OCI-M1 (cell line): Measurements from ENCODE around the gene PRAMEF33.
"Not testable (repeated sequence)": the region's sequence is repeated elsewhere in the genome, so short reads cannot be mapped to it uniquely, and the experiment has no call there.

Experiments used
- DNase-seq: peaks from one replicate; lab custom pipeline; 2025; lab: John Stamatoyannopoulos, UW

The PRAMEF33 gene, protein sequence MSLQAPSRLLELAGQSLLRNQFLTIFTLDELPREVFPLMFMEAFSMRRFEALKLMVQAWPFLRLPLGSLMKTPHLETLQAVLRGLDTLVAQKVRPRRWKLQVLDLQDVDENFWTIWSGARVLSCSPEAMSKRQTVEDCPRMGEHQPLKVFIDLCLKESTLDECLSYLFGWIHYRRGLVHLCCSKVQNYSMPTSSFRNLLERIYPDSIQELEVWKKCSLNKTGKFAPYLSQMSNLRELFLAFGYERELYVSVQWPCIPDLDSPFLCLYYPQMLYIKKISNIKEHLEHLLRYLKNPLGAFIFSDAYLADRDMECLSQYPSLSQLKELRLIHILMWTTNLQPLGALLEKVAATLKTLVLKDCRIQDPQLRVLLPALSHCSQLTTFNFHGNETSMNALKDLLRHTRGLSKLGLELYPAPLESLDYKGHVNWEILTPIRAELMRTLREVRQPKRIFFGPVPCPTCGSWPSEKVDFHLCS

GRCh38 chr1:13303239-13303638 is at the start of gene PRAMEF33:
TSS of gene PRAMEF33 (plus strand) at chr1:13303539. CDS start at chr1:13305955, 2,416 bp downstream.
- DNase-seq: not testable (repeated sequence)

DNA sequence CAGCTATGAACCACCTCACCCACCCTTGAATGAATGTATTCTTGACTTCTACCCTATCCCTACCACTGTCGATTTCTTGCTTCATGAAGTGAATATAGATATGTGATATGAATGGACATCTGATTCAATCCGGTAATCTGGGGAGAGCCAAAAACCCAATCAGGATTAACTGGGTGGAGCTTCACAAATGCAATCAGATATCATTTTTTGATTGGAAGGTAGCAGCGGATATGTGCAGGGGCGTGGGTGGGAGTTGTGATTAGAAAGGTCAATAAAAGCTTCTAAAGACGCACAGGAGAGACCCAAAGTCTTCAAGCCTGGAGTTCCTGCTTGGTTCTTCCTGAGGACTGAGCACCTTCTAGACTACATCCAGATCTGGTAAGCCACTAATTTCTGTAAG is 49.4 kb upstream of the PRAMEF33 start, which contains the start of gene PRAMEF5:
PRAMEF5 (plus strand) TSS at position 301 of the 400 bp plus-strand sequence. CDS start 5,071 bp downstream, outside the sequence.
- not testable (repeated sequence) for DNase-seq

DNA sequence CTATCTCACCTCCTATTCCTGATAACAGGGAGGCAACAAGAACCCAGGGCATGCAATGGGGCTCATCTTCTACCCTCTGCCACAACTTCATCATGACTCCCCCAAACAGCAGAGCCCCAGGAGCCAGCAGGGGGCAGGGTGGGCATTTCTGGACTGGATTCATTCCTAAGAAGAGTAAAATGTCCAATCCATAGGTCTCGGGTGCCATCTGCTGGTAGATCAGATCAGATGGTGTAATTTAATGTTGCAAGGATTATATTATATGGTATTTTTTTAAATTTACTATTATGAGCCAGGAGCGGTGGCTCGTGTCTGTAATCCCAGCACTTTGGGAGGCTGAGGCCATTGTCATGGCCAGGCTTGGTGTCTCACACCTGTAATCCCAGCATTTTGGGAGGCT is 38.2 kb upstream of the PRAMEF33 start:
- DNase-seq: not testable (repeated sequence)

DNA sequence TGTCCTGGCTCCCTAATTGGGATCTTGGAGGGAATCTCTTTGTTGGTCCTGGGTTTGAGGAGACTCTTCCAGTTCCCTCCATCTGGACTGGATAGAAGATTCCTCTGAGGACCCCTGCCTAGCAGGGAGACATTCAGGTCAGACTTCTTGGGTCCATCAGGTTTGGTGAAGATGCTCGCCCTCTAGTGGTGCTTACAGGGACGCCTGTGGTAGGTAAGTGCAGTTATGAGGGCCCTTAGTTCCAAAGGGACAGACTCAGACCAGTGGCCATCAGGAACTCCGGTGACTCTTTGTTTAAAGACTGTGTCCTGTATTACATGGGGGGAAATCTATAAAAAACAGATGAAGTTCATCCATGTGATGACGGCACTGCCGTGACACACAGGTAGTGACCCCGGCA is 26.3 kb upstream of the PRAMEF33 start:
- not testable (repeated sequence) for DNase-seq

DNA sequence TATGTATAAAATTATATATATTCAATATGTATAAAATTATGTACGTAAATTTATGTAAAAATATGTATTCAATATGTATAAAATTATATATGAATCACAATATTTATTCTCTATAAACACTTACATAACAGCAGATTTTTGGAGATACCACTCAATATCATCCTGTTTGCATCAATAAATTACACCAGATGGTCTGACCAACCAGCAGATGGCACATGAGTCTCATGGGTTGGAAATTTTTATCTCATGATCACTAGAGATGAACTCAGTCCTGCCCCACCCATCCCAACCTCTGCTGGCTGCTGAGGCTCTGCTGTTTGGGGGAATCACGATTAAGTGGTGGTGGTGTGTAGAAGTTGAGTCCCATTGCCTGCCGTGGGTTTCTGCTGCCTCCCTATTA is 23.7 kb upstream of the PRAMEF33 start:
- not testable (repeated sequence) for DNase-seq

- not testable (repeated sequence) for DNase-seq
Measured at GRCh38 chr1:13285037-13285436, 18.3 kb upstream of the PRAMEF33 start, which contains the start of gene PRAMEF8. TSS of gene PRAMEF8 (minus strand) at chr1:13285137. CDS start at chr1:13284091, 1,046 bp downstream.

DNA sequence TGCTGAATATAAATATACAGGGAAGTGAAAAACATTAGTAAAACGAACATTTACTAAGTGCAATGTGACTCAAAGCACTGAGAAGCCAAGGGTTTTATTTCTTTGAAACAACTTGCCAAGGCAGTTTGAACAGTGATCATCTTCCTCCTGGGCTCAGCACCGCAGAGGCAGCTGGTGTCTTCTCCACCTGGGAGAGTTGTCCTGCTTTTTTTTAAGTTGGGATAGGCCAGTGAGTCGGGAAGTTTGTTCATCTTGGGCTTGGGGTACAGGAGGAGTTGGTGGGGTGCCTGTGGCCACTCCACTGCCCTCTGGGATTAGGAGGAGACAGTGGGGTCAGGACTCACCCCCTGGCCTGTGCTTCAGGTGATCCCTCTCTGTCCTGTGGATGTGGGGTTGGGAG is 14.3 kb upstream of the PRAMEF33 start:
- DNase-seq: not testable (repeated sequence)

DNA sequence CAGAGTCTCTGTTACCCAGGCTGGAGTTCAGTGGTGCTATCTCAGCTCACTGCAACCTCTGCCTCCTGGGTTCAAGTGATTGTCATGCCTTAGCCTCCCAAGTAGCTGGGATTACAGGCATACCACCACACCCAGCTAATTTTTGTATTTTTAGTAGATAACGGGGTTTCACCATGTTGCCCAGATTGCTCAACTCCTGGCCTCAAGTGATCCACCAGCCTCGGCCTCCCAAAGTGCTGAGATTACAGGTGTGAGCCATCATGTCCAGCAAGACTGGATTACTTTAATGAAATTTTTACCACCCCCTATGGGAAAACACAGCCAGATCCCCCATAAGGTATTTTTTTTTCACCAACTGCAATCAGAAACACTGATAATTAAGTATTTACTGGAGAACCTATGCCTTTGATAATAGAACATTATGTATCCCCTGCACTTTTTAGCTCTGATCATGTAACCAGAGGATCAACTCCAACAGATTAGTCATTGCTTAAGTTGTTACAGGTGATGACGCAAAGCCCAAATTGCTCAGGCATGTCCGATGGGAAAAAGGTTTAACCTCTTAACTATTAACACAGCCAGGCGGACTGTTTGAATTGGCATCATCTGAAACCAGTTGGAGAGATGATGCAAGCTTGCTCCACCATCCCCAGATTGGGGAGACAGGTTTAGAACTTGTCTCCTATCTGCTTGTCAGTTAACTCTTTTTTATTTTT is 6.0 kb upstream of the PRAMEF33 start:
- DNase-seq: not testable (repeated sequence)

DNA sequence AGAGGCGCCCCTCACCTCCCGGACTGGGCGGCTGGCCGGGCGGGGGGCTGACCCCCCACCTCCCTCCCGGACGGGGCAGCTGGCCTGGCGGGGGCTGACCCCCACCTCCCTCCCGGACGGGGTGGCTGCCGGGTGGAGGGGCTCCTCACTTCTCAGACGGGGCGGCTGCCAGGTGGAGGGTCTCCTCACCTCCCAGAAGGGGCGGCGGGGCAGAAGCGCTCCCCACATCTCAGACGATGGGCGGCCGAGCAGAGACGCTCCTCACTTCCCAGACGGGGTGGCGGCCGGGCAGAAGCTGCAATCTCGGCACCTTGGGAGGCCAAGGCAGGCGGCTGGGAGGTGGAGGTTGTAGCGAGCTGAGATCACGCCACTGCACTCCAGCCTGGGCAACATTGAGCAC is 4.6 kb upstream of the PRAMEF33 start:
- DNase-seq: not testable (repeated sequence)

DNA sequence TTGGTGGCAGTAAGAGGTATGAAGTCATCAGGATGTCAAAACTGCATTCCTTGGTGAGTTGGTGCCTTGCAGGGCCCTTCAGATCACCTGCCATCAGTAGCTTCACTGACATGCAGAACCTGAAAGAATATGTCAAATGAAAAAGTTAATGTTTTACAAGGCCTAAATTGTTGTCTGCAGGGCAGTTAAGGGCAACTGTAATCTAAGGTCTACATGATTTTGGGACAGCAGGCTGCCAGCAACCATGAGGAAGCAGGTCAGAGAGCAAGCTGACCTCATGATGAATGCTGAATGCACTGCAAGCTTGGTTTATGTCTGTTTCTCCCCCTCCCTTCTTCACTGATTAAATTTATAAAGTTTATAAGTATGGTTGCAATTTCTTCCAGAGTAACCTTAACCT is 1.1 kb upstream of the PRAMEF33 start:
- not testable (repeated sequence) for DNase-seq

DNA sequence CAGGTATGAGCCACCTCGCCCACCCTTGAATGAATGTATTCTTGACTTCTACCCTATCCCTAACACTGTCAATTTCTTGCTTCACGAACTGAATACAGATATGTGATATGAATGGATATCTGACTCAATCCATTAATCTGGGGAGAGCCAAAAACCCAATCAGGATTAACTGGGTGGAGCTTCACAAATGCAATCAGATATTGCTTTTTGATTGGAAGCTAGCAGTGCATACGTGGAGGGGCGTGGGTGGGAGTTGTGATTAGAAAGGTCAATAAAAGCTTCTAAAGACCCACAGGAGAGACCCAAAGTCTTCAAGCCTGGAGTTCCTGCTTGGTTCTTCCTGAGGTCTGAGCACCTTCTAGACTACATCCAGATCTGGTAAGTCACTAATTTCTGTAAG is 11.9 kb downstream of the PRAMEF33 start, which contains the start of gene PRAMEF15:
PRAMEF15 (plus strand) TSS at position 301 of the 400 bp plus-strand sequence. CDS start 2,827 bp downstream, outside the sequence.
- not testable (repeated sequence) for DNase-seq

- DNase-seq: not testable (repeated sequence)
Measured at GRCh38 chr1:13342496-13342895, 39.2 kb downstream of the PRAMEF33 start.

DNA sequence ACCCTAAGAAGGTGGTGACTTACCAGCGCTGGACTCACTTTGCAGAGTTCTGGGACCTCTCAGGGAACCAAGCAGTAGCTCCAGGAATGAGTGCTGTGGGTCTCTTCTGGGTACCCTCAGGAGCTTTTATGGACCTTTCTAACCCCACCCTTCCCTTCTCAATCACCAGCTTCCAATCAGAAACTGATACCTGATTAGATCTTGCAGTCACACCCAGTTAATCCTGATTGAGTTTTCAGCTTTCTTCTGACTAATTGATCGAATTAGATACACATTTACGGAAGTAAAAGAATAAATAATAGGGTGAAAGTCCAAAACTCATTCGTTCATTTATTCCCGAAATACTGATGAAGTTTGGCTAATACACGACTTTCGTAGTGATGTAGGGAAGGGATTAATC is 43.7 kb downstream of the PRAMEF33 start, which contains the start of gene PRAMEF14:
PRAMEF14 (minus strand) TSS at position 101 of the 400 bp plus-strand sequence. CDS start 1,820 bp downstream, outside the sequence.
- DNase-seq: not testable (repeated sequence)

DNA sequence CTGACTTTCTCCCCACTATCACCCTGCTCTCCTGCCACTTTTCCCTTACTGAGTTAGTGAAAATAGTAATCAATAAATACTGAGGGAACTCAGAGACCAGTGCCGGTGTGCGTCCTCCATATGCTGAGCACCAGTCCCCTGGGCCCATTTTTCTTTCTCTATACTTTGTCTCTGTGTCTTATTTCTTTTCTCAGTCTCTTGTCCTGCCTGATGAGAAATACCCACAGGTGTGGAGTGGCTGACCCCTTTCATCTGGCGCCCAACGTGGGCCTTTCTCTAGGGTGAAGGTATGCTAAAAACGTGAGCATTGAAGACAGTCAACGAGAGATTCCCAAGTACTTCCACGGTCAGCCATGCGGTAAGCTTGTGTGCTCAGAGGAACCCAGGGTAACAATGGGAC is 50.1 kb downstream of the PRAMEF33 start:
- DNase-seq: not testable (repeated sequence)

DNA sequence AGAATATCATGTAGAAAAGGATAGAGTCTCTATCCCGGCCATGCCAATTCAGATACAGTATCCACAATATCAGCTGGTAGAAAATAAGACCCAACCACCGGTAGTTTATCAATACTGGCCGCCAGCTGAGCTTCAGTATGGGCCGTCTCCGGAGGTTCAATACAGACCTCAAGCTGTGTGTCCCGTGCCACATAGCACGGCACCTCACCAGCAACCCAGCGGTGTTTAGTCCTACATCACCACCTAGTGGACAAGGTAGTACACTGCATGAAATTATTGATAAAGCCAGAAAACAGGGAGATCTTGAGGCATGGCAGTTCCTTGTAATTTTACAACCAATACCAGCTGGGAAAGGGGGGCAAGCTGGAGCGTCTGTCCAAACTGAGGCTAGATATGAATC is 51.1 kb downstream of the PRAMEF33 start:
- DNase-seq: not testable (repeated sequence)

GRCh38 chr1:13356774-13357173 is 53.4 kb downstream of the PRAMEF33 start:
- DNase-seq: peak; percentile 80
